ENCODE measurements around the gene NSA2.
A peak's percentile ranks its signal among the peaks of the same experiment; 100 is the strongest.
"Not testable (repeated sequence)": the region's sequence is repeated elsewhere in the genome, so short reads cannot be mapped to it uniquely, and the experiment has no call there.

The NSA2 gene

DNA sequence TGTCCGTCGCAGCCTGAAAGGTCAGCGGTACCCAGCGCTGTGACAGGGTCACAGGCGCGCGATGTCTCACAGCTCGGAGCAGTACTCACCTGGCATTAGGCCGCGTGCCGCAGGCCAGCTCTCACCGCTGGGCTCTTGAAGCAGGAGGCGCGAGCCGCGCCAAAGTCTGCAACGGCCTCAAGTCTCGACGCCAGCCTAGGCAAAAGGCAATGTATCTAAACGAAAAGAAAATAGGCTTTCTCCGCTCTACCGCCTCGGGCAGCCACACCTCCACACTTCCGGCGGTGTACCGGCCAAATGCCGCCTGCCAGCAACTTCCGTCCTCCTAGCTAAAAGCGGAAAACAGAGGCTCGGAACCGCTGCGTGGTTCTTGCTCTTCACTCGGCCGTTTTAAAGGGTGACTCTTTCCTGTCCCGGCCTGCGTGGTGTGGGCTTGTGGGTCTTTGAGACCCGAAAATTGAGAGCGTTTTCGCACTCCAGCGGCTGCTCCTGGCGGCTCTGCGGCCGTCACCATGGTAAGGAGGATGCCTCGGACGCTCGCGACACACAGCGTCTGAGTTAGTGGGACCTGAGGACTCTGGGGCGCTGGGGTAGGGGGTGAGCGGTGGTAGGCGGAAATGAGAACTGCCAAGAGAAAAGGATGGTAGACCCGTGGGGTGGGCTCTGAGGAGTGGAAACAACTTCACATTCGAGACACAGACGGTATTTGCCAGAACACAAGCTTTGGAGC, at the start of gene NSA2, which contains the start of gene GFM2:
Gene NSA2, plus strand, starts transcription at position 401 of the 730 bp plus-strand sequence. Its CDS starts 112 bp downstream, at position 513.
Gene GFM2, minus strand, starts transcription at position 269 of the 730 bp plus-strand sequence. CDS start 3,375 bp downstream, outside the sequence.
- peak; percentile 78 for DNase-seq

DNA sequence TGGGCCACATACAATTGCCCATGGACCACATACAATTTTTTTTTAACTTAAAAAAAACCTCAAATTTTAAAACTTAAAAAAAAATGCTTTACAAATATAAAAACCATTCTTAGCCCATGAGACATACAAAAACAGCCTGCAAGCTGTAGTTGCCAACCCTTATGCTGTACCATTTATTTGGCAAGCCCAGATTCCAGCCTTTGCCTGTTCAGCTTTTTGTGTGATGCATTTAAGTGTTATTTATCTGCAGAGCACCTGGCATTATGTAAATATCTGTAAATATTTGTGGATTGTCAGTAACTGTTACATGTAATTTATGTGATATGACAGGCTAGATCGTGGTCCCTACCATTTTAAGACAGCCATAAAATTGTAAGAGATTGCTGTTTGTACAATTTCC, 49.5 kb upstream of the NSA2 start:
- DNase-seq = no peak

DNA sequence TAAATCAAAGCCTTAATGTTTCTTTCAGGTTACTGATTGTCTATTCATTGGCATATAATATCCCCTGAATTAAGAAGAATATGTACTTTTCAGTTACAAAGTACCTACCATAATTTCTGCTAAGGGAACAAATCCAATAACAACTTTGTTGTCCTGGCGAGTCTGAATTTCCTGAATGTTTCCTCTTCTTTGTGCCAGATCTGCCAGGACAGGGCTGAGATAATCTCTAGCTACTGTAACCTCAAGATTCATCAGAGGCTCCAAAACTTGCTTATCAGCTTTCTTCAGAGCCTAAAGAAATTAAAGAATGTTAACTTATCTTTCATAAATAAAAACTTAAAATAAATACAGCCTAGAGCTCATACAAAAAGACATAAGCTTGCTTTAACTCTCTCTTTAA, 44.8 kb upstream of the NSA2 start:
- no peak for DNase-seq

DNA sequence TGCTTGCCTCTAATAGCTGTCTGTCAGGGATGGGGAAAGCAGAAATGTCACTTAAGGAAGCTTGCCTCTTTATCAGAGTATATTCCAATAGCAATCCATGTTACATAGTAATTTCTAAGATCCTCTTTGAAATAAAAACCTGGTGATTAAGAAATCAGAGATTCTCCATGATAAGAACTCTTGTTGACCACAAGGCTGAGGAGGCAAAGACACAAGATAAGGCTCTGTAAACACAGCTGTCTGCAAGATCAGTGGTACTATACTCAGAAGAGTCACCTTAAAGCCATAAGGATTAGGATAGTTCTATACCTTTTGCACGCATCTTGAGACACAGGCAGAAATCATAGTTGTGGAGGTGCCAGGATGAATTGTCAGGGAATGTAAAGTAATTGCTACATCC, 41.7 kb upstream of the NSA2 start:
- DNase-seq = no peak

DNA sequence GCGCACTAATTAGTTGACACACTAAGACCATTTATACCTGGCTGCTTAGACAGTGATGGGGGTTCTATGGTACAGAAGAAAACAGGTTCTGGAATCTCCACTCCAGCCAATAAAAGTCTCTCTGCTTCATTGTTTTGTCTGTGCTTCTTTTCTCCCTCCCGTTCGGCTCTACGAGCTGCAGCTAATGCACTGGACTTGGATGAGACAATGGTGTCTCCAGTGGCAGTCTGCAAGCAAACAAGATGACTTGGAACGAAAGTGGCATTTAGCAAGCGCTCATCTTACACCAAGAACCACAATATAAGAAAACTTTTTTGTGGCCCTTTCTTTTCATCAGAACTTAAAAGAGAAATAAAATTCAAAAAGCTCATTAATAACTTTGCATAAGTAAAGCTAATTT, 30.3 kb upstream of the NSA2 start:
- no peak for DNase-seq

DNA sequence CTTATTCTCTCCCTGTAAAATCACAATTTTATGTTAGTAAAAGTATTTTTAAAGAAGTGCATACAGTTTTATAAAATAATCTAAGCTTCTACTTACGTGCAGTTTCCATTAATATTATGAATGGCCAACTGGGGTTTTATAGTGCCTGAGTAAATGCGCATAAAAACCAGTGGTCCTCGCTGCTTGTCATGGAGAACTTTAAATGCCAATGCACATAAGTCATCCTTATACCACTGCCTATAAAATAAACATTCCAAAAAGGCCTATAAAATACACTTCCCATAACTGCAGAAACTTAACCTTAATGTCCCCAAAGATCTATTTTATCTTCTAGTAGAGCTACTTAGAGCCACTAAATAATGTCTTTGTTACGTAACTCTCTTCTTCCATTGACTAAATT, 28.6 kb upstream of the NSA2 start:
- DNase-seq = no peak

DNA sequence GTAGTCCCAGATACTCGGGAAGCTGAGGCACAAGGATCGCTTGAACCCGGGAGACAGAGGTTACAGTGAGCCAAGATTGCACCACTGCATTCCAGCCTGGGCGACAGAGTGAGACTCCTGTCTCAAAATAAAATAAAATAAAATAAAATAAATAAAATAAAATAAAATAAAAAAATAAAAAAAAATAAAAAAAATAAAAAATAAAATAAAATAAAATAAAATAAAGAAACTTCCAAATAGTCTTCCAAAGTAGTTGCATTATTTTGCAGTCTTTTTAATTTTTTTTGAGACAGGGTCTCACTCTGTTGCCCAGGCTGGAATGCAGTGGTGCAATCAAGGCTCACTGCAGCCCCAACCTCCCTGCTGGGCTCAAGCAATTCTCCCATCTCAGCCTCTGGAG, 18.3 kb upstream of the NSA2 start:
- DNase-seq = not testable (repeated sequence)

DNA sequence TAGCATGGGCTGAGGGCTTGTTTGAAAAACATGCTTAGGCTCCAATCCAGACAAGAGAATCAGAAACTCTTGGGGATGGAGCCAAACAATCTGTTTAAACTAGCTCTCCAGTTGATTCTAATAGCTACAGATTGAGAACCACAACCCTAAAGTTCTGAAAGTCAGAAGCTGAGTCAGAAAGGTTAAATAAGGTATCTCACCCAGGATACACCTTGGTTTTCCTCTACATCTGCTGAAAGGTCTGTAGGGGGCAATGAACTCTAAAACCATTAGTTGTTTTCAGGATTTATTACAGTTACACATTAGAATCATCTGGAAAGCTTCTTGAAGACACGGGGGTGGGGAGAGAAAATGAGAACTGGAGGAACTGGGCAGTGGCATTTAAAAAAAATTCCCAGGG, 5.8 kb upstream of the NSA2 start:
- DNase-seq = no peak

DNA sequence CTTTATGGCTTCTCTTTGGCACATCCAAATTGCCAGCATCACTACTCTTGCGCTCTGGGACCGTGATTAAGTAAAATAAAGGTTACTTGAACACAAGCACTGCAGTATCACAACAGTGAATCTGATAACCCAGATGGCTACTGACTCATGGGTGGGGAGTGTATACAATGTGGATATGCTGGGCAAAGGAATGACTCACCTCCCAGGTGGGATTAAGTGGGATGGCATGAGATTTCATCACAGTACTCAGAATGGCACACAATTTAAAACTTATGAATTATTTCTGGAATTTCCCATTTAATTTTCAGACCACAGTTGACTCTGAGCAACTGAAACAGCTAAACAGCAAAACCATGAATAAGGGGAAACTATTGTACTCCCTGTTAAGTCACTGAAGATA, 4.5 kb upstream of the NSA2 start:
- DNase-seq = no peak

DNA sequence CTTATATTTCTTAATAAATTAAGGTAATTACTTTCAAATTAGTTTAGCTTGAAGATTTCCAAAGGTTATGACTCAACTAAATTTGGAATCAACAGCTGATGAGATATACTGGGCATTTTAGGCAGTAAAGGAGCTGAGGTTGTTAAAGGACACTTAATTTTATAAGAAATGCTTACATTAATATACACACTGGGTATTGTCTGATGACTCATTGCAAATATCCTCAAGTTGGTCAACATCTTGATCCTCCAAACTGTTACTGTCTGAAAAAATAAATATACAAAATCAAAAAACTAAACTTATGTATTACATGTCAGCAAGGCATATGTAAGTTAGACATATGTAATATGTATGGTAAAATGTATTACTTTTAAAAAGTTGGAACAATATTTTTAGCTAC, 3.5 kb upstream of the NSA2 start:
- DNase-seq = no peak

DNA sequence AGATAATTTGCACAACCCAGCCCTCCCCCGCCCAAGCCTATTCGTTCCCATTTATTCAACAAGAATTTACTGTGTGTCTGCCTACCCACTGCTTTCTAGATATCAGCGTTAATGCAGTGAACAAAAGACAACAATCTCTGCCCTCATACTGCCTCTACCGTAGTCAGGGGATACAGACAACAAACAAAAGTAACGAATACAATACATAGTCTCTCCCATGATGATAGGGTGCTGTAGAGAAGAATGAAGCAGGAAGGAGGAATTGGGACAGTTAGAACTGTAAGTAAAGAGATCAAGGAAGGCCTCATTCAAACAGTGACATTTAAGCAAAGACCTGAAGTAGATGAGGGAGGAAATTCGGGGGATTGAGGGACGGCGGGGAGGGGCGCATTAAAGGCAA, 1.8 kb upstream of the NSA2 start:
- DNase-seq = no peak

DNA sequence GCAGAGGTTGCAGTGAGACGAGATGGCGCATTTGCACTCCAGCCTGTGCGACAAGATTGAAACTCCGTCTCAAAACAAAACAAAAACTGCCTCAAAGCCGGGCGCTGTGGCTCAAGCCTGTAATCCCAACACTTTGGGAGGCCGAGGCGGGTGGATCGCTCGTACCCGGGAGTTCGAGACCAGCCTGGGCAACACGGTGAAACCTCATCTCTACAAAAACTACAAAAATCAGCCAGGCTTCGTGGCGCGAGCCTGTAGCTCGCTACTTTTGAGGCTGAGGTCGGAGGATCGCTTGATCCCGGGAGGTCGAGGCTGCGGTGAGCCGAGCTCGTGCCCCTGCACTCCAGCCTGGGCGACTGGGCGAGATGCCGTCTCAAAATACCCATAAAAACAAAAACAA, 1.1 kb upstream of the NSA2 start:
- no peak for DNase-seq

DNA sequence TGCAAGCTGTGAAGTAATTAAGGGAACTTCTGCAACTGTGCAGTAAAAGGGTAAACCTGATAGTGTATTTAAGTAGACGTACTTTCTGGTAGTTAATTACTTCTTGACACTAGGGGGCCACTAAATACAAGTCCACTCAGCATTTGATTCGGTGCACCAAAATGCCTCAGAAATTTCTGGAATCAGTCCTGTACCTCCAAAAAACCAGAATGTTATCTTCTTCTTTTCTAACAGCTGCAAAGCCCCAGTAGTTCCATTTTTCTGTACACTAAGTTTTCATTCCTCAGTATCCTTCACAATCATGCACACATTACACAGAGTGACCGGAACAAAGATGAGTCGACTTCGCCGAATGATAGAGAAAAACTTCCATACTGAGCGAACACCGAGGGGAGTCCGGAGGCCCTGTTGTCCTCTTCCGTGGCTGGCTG, 616 bp upstream of the NSA2 start:
- no peak for DNase-seq

DNA sequence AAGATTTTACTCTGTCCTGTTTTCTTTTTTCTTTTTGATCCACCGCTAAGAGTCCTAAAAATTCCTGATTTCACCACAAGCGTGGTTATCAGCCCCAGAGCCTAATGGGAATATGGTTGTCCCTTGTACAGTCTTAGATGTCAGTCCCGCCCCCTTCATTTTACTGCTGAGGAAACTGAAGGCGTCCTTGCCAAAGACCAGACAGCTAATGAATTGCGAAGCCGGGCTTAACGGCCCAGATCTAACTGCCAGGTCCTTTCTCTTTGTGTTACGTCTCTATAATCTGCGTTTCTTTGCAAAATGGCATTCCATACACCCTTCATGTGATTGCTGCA, 497 bp downstream of the NSA2 start:
- peak; percentile 44 for DNase-seq

DNA sequence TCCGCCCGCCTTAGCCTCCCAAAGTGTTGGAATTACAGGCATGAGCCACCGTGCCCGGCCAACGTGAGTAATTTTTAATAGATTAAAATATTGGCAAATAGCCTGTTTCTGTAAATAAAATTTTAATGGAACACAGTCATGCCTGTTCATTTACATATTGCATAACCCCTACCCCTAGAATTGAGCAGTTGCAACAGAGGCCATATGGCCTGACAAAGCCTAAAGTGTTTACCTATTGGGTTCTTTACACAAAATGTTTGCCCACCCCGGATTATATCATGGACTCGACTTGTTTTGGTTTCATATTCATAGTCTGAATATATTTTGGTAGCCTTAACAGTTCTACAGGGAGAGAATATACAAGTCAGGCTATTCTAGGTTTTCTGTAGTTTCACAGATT, 5.3 kb downstream of the NSA2 start:
- DNase-seq = no peak

DNA sequence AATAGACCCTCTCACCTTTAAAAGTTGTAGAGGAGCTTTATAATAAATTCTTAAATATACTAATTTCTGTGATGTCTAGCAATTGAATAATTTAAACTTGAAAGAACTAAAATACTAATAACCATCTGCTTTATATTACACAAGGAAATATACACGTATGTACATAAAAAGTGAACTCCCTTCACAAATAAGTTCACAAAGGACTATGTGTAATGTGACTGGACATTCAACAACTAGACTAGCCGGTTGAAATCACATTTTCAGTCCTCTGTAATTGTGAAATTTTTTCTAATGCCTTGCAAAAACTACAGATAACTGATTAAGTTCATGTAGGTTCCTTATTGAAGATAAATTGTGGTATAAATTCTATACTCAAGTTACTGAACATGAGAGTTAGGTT, 11.6 kb downstream of the NSA2 start:
- no peak for DNase-seq

DNA sequence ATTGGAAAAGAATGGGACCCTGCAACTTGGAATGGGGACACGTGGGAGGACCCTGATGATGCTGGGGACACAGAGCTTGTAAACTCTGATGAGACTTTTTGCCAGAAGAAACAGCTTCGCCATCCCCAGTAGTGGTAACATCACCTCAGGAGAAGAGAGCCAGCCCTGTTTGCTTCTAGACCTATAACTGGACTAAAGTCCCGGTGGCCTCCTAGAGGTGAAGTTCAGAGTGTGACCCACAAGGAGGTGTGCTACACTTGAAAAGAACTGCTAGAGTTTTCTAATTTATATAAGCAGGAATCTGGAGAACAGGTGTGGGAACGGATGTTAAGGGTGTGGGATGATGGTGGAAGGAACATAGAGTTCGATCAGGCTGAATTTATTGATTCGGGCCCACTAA, 19.8 kb downstream of the NSA2 start:
- no peak for DNase-seq

DNA sequence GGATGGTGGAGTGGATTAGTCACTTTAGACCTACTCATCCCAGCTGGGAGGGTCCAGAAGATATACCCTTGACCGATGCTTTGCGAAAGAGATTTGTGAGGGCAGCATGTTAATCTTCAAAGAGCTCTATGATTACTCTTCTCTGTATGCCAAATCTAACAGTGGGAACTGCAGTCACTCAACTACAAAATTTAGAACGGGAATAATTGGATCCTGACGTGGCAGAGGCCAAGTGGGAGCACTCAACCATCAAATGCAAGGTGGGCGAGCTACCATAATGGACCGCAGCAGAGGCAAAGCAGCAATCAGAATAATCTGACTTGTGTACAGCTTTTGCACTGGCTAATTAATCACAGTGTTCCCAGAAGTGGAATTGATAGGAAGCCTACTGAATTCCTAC, 20.4 kb downstream of the NSA2 start:
- DNase-seq = no peak

DNA sequence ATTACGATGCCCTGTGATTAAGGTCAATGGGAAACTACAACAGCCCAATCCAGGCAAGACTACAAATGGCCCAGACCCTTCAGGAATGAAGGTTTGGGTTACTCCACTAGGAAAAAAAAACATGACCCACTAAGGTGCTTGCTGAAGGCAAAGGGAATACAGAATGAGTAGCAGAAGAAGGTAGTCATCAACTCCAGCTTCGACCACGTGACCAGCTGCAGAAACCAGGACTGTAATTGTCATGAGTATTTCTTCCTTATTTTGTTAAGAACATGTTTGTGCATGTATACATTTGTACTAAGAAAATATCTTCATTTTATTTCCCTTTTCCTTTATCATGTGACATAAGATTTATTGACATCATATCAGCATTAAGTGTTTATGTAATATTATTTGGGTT, 24.6 kb downstream of the NSA2 start:
- DNase-seq = not testable (repeated sequence)

DNA sequence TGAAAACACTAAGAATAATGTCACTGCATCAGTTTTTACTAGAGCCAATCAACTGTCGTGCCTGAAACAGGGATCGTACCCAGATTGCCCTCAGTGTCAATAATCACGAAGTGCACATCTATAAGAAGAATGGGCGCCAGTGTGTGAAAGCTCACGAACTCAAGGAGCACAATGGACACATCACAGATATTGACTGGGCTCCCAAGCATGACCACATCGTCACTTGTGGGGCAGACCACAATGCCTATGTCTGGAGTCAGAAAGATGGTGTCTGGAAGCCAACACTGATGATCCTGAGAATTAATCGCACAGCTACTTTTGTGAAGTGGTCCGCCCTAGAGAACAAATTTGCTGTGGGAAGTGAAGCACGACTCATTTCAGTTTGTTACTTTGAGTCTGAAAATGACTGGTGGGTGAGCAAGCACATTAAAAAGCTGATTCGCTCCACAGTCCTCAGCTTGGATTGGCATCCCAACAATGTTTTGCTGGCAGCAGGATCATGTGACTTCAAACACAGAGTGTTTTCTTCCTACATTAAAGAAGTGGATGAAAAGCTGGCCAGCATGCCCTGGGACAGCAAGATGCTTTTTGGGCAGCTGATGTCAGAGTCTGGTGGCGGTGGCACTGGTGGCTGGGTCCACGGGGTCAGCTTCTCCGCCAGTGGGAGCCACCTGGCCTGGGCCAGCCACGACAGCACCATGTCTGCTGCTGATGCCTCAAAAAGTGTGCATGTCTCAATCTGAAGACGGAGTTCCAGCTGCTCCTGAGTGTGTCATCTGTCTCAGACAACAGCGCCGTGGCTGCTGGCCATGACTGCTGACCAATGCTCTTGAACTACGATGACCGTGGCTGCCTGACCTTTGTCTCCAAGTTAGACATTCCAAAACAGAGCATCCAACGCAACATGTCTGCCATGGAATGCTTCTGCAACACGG, 32.2 kb downstream of the NSA2 start:
- DNase-seq = no peak

DNA sequence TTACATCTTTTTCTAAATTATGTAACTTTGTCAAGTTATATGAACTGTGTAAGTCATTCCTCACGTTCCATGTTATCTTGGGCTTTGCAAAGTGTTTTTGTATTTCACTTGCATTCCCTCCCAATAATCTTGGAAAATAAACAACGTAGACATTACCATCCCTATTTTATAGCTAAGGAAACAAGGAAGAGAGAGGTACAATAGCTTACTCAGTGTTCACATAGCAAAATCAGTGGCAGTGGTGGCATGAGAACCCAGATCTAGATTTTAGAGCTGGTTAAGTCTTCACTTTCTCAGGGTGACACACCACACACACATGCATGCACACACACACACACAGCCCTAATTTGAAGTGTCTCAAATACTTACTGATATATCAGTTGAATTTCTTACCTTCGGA, 34.1 kb downstream of the NSA2 start:
- DNase-seq = no peak

DNA sequence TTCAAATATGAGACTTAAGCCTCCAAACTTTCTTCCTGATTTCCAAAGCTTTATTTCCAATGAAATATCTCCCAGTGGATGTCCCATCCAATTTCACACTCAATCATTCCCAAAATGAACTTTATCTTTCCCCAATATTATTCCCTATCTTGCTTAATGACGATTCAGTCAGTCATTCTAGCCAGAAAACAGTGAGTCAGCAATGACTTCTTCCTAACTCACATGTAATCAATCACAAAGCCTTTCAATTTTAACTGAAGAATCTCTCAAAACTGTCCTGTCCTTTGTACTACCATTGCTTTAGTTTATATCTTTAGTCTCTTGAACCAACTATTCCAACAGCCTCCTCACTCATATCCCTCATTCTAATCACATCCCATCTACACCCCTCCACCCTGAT, 34.9 kb downstream of the NSA2 start:
- no peak for DNase-seq

DNA sequence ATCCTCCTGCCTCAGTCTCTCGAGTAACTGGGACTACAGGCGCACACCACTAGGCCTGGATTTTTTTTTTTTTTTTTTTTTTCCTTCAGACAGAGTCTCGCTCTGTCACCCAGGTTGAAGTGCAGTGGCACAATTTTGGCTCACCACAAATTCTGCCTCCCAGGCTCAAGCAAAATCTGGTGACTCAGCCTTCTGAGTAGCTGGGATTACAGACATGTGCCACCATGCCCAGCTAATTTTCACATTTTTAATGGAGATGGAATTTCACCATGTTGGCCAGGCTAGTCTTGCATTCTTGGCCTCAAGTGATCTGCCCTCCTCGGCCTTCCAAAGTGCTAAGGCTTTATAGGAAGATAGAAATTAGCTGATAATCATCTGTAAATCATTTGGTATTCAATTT, 43.9 kb downstream of the NSA2 start:
- no peak for DNase-seq

DNA sequence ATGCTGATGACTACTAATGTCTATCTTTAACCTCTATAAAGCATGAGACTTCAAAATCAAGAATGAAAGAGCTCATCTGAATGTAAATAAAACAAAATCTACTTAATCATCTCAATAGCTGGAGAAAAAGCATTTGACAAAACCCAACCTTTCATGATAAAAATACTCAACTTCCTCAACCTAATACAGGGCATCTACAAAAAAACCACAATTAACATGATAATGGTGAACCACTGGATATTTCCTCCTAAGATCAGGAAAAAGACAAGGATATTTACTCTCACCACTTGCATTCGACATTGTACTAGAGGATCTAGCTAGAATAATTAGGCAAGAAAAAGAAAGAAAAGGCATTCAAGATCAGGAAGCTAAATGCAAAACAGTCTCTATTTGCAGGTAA, 49.8 kb downstream of the NSA2 start:
- no peak for DNase-seq

Data from NCI-H2171 treated with DMSO at 0.1 percent for 48 hours (cell line).